H1 (cell line): ENCODE measurements around the gene C18orf54. TPM values are rescaled to one million over a fixed set of nuclear protein-coding genes. Genes with fewer than 3 reads are reported as not detected.

ENCODE experiments used
- CTBP2 ChIP-seq: IDR thresholded peaks from 2 replicates; pipeline ENCODE4 v1.7.0; 2011; ENCODE audit warnings: borderline replicate concordance, mild to moderate bottlenecking, moderate library complexity, mixed read lengths, low read length; ENCODE audit not compliant: insufficient read depth, insufficient read length
- HDAC2 ChIP-seq, 2 experiments: fragments of 300-600 bp in 1 of 2; sonication (generic) in 1 of 2; IDR thresholded peaks; 2 replicates each; pipeline ENCODE4 v1.6.1; 2011 to 2012; ENCODE audit warnings: low read depth in 2 of 2, low read length in 2 of 2, mild to moderate bottlenecking in 2 of 2, moderate library complexity in 2 of 2, borderline replicate concordance in 1 of 2, inconsistent platforms in 1 of 2
- RFX5 ChIP-seq: IDR thresholded peaks from 2 replicates; pipeline ENCODE4 v1.6.1; 2011; ENCODE audit warnings: low read depth, low read length, improper control_type of control experiment, borderline replicate concordance
- polyA plus RNA-seq, 7 experiments: library from polyadenylated mRNA; depleted of rRNA in 3 of 7; stranded (reverse) in 5 of 7; unstranded in 2 of 7; fragments of >200 nt in 5 of 7; fragments of 200-250 nt in 2 of 7; gene quantifications; 1 replicate in 5 of 7; 2 replicates in 1 of 7; 4 replicates in 1 of 7; pipeline versions ENCODE4 v1.2.1 to v1.2.3, GENCODE V29; 2011 to 2013; ENCODE audit warnings: missing spikeins in 2 of 7, mixed read lengths in 2 of 7
- total RNA-seq: library from RNA; stranded (reverse); fragmentation: NEBNext Ultra II Directional; extraction: Animal tissue kit (Norgen Biotek cat#: 25700); gene quantifications from 2 replicates; pipeline ENCODE4 v1.2.1, GENCODE V29; 2021

C18orf54 gene
- total and polyA plus RNA-seq, 2 of the 8 experiments (the other 6 are each of a cell fraction or from before 2014, with no cell fraction given), result 6.7 to 30.9 TPM

DNA sequence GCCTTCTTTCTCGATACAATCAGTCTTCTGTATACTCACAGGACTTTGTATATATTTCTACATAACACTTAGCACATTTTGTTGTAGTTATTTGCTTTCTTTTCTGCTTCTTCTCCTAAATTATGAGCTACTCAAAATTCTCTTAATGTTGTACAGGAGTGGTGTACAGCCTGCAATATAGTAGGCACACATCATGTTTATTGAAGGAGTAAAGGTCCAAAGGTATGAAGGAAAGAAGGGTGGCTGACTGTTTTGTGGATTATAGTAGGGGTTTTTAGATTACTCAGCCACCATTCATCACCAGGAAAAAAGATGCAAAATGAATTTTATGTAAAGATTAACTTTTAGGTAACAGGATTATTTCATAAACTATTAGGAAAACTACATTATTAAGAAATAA, 54.1 kb downstream of the C18orf54 start (continued):
- no peak for TF ChIP-seq HDAC2 (IDR thresholded peaks at IDR 0.05; ENCODE audit: borderline replicate concordance in 1 of 2, low read depth in 2 of 2, low read length in 2 of 2)
- no peak for TF ChIP-seq RFX5
- TF ChIP-seq CTBP2, result no peak
